OCI-LY3 (cell line): ENCODE results near the gene STK39.

ENCODE experiments used
- EZH2phosphoT487 ChIP-seq: fragments of 200-600 bp; shearing (Covaris generic); IDR thresholded peaks from 2 replicates; pipeline ENCODE4 v1.6.1; 2018; ENCODE audit warnings: antibody characterized with exemption, mixed run types, low read depth
- TF ChIP-seq, protein P1 (sequence below): fragments of 200-600, 300-600 bp; sonication (generic); IDR thresholded peaks from 2 replicates; pipeline ENCODE4 v1.5.1; 2014; ENCODE audit warnings: antibody characterized with exemption, low read length, low read depth

GRCh38 chr2:168058675-168059074 lies 188.7 kb downstream of the STK39 start:
- TF ChIP-seq, protein P1, sequence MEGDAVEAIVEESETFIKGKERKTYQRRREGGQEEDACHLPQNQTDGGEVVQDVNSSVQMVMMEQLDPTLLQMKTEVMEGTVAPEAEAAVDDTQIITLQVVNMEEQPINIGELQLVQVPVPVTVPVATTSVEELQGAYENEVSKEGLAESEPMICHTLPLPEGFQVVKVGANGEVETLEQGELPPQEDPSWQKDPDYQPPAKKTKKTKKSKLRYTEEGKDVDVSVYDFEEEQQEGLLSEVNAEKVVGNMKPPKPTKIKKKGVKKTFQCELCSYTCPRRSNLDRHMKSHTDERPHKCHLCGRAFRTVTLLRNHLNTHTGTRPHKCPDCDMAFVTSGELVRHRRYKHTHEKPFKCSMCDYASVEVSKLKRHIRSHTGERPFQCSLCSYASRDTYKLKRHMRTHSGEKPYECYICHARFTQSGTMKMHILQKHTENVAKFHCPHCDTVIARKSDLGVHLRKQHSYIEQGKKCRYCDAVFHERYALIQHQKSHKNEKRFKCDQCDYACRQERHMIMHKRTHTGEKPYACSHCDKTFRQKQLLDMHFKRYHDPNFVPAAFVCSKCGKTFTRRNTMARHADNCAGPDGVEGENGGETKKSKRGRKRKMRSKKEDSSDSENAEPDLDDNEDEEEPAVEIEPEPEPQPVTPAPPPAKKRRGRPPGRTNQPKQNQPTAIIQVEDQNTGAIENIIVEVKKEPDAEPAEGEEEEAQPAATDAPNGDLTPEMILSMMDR: no peak
- no peak for TF ChIP-seq EZH2phosphoT487
